ENCODE data around the gene CASD1. TPM values are rescaled to one million over a fixed set of nuclear protein-coding genes. Genes with fewer than 3 reads are reported as not detected.

CASD1 gene
- total and polyA plus RNA-seq, 4 donors, result 9.5 to 25.2 (median 15.2) TPM

Other genes with a start within 250 kb of the CASD1 start
- 1,000 to 10,000 TPM in 1 of 2 donors, 100 to 1,000 TPM in 1; 844 to 1,770 TPM for gene COL1A2, start 114.9 kb upstream of the CASD1 start, total RNA-seq
- 1,000 to 10,000 TPM in 1 of 2 donors, 100 to 1,000 TPM in 1; 282 to 1,047 TPM for gene COL1A2, start 114.9 kb upstream of the CASD1 start, polyA plus RNA-seq
- 10 to 100 TPM; 72.1 to 84.7 TPM for gene SGCE, start 146.3 kb downstream of the CASD1 start, total RNA-seq
- 100 to 1,000 TPM in 1 of 2 donors, 10 to 100 TPM in 1; 42.2 to 105 TPM for gene SGCE, start 146.3 kb downstream of the CASD1 start, polyA plus RNA-seq

All from aorta (tissue), 4 donors.